ENCODE results near the gene KLK8. TPM values are rescaled to one million over a fixed set of nuclear protein-coding genes. Genes with fewer than 3 reads are reported as not detected.

Gene KLK8
- total and polyA plus RNA-seq, 2 experiments from 2014 or later: 4.9 to 14.6 TPM

GRCh38 chr19:51019544-51019925 lies 18.1 kb upstream of the KLK8 start, which contains the start of gene KLK10 (continued):
- TF ChIP-seq ETS1 (IDR thresholded peaks at IDR 0.05) (no peak), ZNF114 (CRISPR knock-in tag; IDR thresholded peaks at IDR 0.05) (no peak), CREB1 (CRISPR knock-in tag; IDR thresholded peaks at IDR 0.05; ENCODE audit: low read depth) (no peak)

- no peak for TF ChIP-seq JUNB (IDR thresholded peaks at IDR 0.05; ENCODE audit: unreplicated experiment)
- TF ChIP-seq, protein P1, sequence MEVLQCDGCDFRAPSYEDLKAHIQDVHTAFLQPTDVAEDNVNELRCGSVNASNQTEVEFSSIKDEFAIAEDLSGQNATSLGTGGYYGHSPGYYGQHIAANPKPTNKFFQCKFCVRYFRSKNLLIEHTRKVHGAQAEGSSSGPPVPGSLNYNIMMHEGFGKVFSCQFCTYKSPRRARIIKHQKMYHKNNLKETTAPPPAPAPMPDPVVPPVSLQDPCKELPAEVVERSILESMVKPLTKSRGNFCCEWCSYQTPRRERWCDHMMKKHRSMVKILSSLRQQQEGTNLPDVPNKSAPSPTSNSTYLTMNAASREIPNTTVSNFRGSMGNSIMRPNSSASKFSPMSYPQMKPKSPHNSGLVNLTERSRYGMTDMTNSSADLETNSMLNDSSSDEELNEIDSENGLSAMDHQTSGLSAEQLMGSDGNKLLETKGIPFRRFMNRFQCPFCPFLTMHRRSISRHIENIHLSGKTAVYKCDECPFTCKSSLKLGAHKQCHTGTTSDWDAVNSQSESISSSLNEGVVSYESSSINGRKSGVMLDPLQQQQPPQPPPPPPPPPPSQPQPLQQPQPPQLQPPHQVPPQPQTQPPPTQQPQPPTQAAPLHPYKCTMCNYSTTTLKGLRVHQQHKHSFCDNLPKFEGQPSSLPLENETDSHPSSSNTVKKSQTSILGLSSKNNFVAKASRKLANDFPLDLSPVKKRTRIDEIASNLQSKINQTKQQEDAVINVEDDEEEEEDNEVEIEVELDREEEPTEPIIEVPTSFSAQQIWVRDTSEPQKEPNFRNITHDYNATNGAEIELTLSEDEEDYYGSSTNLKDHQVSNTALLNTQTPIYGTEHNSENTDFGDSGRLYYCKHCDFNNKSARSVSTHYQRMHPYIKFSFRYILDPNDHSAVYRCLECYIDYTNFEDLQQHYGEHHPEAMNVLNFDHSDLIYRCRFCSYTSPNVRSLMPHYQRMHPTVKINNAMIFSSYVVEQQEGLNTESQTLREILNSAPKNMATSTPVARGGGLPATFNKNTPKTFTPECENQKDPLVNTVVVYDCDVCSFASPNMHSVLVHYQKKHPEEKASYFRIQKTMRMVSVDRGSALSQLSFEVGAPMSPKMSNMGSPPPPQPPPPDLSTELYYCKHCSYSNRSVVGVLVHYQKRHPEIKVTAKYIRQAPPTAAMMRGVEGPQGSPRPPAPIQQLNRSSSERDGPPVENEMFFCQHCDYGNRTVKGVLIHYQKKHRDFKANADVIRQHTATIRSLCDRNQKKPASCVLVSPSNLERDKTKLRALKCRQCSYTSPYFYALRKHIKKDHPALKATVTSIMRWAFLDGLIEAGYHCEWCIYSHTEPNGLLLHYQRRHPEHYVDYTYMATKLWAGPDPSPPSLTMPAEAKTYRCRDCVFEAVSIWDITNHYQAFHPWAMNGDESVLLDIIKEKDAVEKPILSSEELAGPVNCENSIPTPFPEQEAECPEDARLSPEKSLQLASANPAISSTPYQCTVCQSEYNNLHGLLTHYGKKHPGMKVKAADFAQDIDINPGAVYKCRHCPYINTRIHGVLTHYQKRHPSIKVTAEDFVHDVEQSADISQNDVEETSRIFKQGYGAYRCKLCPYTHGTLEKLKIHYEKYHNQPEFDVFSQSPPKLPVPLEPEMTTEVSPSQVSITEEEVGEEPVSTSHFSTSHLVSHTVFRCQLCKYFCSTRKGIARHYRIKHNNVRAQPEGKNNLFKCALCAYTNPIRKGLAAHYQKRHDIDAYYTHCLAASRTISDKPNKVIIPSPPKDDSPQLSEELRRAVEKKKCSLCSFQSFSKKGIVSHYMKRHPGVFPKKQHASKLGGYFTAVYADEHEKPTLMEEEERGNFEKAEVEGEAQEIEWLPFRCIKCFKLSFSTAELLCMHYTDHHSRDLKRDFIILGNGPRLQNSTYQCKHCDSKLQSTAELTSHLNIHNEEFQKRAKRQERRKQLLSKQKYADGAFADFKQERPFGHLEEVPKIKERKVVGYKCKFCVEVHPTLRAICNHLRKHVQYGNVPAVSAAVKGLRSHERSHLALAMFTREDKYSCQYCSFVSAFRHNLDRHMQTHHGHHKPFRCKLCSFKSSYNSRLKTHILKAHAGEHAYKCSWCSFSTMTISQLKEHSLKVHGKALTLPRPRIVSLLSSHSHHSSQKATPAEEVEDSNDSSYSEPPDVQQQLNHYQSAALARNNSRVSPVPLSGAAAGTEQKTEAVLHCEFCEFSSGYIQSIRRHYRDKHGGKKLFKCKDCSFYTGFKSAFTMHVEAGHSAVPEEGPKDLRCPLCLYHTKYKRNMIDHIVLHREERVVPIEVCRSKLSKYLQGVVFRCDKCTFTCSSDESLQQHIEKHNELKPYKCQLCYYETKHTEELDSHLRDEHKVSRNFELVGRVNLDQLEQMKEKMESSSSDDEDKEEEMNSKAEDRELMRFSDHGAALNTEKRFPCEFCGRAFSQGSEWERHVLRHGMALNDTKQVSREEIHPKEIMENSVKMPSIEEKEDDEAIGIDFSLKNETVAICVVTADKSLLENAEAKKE (CRISPR knock-in tag; IDR thresholded peaks at IDR 0.05): no peak
- no peak for TF ChIP-seq NANOG (IDR thresholded peaks at IDR 0.05; ENCODE audit: borderline replicate concordance)
- TF ChIP-seq EZH2 (IDR thresholded peaks at IDR 0.05; ENCODE audit: low read depth, unreplicated experiment): peak; percentile 36
- TF ChIP-seq ETS1 (IDR thresholded peaks at IDR 0.05): no peak
- no peak for TF ChIP-seq ZNF331 (CRISPR knock-in tag; IDR thresholded peaks at IDR 0.05; ENCODE audit: low read depth)
- Histone ChIP-seq H3K79me2 (replicated peaks; ENCODE audit: insufficient read depth) (no peaks in the 10 kb centered on the region), H3K27ac (ENCODE audit: low read depth) (no peak overlapping the region), H3K4me2 (peak overlapping the region; percentile 88), H3K27me3 (ENCODE audit: insufficient read depth) (peaks cover 32% of the 10 kb centered on the region), H3K4me3 (peak overlapping the region; percentile 65), H3K4me1 (ENCODE audit: insufficient read depth) (peaks cover 5% of the 10 kb centered on the region; the same call in 1 of the 2 replicates), H2AFZ (peak overlapping the region; percentile 85), H3K36me3 (ENCODE audit: insufficient read depth) (no peaks in the 10 kb centered on the region), H4K20me1 (replicated peaks; ENCODE audit: insufficient read depth) (no peaks in the 10 kb centered on the region), H3K9me2 (ENCODE audit: insufficient read depth) (no peaks in the 10 kb centered on the region), H3F3A (replicated peaks; ENCODE audit: low read depth) (no peaks in the 10 kb centered on the region)
- H3K36me3 Mint-ChIP-seq (ENCODE audit: low read depth): peaks cover 3% of the 10 kb centered on the region; the same call in 1 of the 3 replicates
- H3K27ac Mint-ChIP-seq: no peak overlapping the region
- peaks cover 15% of the 10 kb centered on the region for H3K4me1 Mint-ChIP-seq
- peak overlapping the region; percentile 86 for H3K4me3 Mint-ChIP-seq
- ATAC-seq (peak; percentile 39), DNase-seq (ENCODE audit: low spot score) (peak; percentile 73)
- peaks cover 10% of the 10 kb centered on the region for H3K9me3 Mint-ChIP-seq
- H3K27me3 Mint-ChIP-seq (ENCODE audit: insufficient read depth, low read depth, poor library complexity): peaks cover 35% of the 10 kb centered on the region
Measured at GRCh38 chr19:51018745-51019543, 17.5 kb upstream of the KLK8 start.

Measured in GM23338 (cell line).